Lower lobe of right lung (tissue), 2 donors: ENCODE data around the gene CHRNE. TPM values are rescaled to one million over a fixed set of nuclear protein-coding genes. Genes with fewer than 3 reads are reported as not detected.
"Not testable (repeated sequence)": the region's sequence is repeated elsewhere in the genome, so short reads cannot be mapped to it uniquely, and the experiment has no call there.

Experiments
- ATAC-seq, 2 donors: fragments of 200-7000 bp; cut with Tn5 transposase; one replicate each; pipeline ENCODE4 v1.9.1; 2020 to 2022; ENCODE audit warnings: mild to moderate bottlenecking in 2 of 2, moderate library complexity in 2 of 2
- DNase-seq: peaks from one replicate; pipeline ENCODE4 v3.0.0-alpha.2; 2020
- H3K27ac ChIP-seq: fragments of 200-600 bp; one replicate; pipeline ENCODE4 v1.8.0; 2022
- H3K27me3 ChIP-seq: fragments of 200-600 bp; one replicate; pipeline ENCODE4 v1.8.0; 2022; ENCODE audit warnings: low read depth
- H3K36me3 ChIP-seq: fragments of 200-600 bp; one replicate; pipeline ENCODE4 v1.8.0; 2022; ENCODE audit warnings: mild to moderate bottlenecking
- H3K4me1 ChIP-seq: fragments of 200-600 bp; one replicate; pipeline ENCODE4 v1.8.0; 2022
- H3K4me3 ChIP-seq: fragments of 200-600 bp; one replicate; pipeline ENCODE4 v1.8.0; 2022; ENCODE audit warnings: mild to moderate bottlenecking
- H3K9me3 ChIP-seq: fragments of 200-600 bp; one replicate; pipeline ENCODE4 v1.8.0; 2022
- CTCF ChIP-seq: fragments of 200-600 bp; IDR thresholded peaks from one replicate; pipeline ENCODE4 v1.8.0; 2022; ENCODE audit warnings: antibody characterized with exemption, mild to moderate bottlenecking
- intact Hi-C: fragments of 100-400 bp; cut with DNase I; formaldehyde crosslinking; loops from one replicate; pipeline ENCODE4 v1.11.0; 2022
- total RNA-seq: library from RNA; stranded (reverse); fragmentation: NEBNext Ultra II Directional; extraction: Animal tissue kit (Norgen Biotek cat#: 25700); gene quantifications from one replicate; pipeline ENCODE4 v1.2.1, GENCODE V29; 2021
- donor health status: DM: no; HTN: yes; CAD: no; lungs with severe emphysema.

The CHRNE gene
- total RNA-seq, 1 donor from 2014 or later, result 0.71 TPM

- ATAC-seq (peak; percentile 77 to 93), DNase-seq (peak; percentile 84)
These were observed 17.6 kb upstream of the CHRNE start for GRCh38 chr17:4920351-4921048.

GRCh38 chr17:4919511-4920047 is 16.7 kb upstream of the CHRNE start:
- TF ChIP-seq CTCF, result no peak
- no peak overlapping the region for H3K27ac ChIP-seq

More at GRCh38 chr17:4920351-4921048, 17.6 kb upstream of the CHRNE start:
- Histone ChIP-seq H3K36me3 (no peaks in the 10 kb centered on the region), H3K9me3 (no peaks in the 10 kb centered on the region), H3K27me3 (no peaks in the 10 kb centered on the region), H3K27ac (peak overlapping the region; percentile 24), H3K4me1 (peaks cover 11% of the 10 kb centered on the region), H3K4me3 (no peak overlapping the region)
- intact Hi-C loops, result no loop called here
- no peak for TF ChIP-seq CTCF

GRCh38 chr17:4914551-4914950 is 11.7 kb upstream of the CHRNE start:
- H3K4me1 ChIP-seq, intact Hi-C loops, H3K4me3 ChIP-seq, H3K9me3 ChIP-seq, DNase-seq, H3K27ac ChIP-seq, H3K36me3 ChIP-seq, H3K27me3 ChIP-seq, ATAC-seq: not testable (repeated sequence)

More at GRCh38 chr17:4919511-4920047, 16.7 kb upstream of the CHRNE start:
- Histone ChIP-seq H3K4me1 (peaks cover 11% of the 10 kb centered on the region), H3K27me3 (no peaks in the 10 kb centered on the region), H3K36me3 (no peaks in the 10 kb centered on the region), H3K9me3 (no peaks in the 10 kb centered on the region), H3K4me3 (no peak overlapping the region)
- intact Hi-C loops, result no loop called here
- ATAC-seq (no peak), DNase-seq (peak; percentile 9)

- no peaks in the 10 kb centered on the region for H3K9me3 ChIP-seq
- TF ChIP-seq CTCF, result no peak
- DNase-seq (no peak), ATAC-seq (no peak)
- H3K36me3 ChIP-seq, result no peaks in the 10 kb centered on the region
- no peaks in the 10 kb centered on the region for H3K27me3 ChIP-seq
- no peak overlapping the region for H3K4me3 ChIP-seq
- intact Hi-C loops, result no loop called here
- H3K4me1 ChIP-seq, result peaks cover 6% of the 10 kb centered on the region
- no peak overlapping the region for H3K27ac ChIP-seq
These were observed 11.1 kb upstream of the CHRNE start for GRCh38 chr17:4913994-4914393.

GRCh38 chr17:4908711-4909496 is 6.0 kb upstream of the CHRNE start:
- intact Hi-C loops, result no loop called here
- Histone ChIP-seq H3K9me3 (no peaks in the 10 kb centered on the region), H3K4me1 (peaks cover 6% of the 10 kb centered on the region), H3K27ac (peak overlapping the region; percentile 77), H3K36me3 (no peaks in the 10 kb centered on the region), H3K27me3 (no peaks in the 10 kb centered on the region), H3K4me3 (no peak overlapping the region)
- peak; percentile 97 to 98 for ATAC-seq
- DNase-seq, result peak; percentile 92
- TF ChIP-seq CTCF, result peak; percentile 91
